Endothelial cell of umbilical vein (primary cell): Measurements from ENCODE around the gene SEC11C. TPM values are rescaled to one million over a fixed set of nuclear protein-coding genes. Genes with fewer than 3 reads are reported as not detected.

ENCODE experiments used
- BruUV-seq: library from RNA; stranded (reverse); fragments of 400-500 nt; replicated peaks from 2 replicates; lab custom pipeline; 2021; lab: Mats Ljungman, UMichigan
- CTCF ChIA-PET: fragments of 300-600, 350-600 bp; sonication (Branson Sonifier 250); formaldehyde crosslinking; loops from one replicate; lab custom pipeline; 2021; ENCODE audit warnings: antibody characterized with exemption, inconsistent platforms; lab: Charles Lee
- POLR2A ChIA-PET: fragments of 300-600, 350-600 bp; sonication (Branson Sonifier 250); formaldehyde crosslinking; loops from one replicate; lab custom pipeline; 2021; ENCODE audit warnings: antibody characterized with exemption, inconsistent platforms; lab: Charles Lee
- DNase-seq: peaks from one replicate; pipeline ENCODE4 v3.0.0-alpha.2; 2011; ENCODE audit warnings: low read depth, low spot score
- FAIRE-seq: peaks from 2 replicates; lab custom pipeline; 2011; peaks lifted over from hg19 to GRCh38; lab: Jason Lieb, UNC
- H2AFZ ChIP-seq: 2 replicates; pipeline ENCODE4 v1.6.0; 2012; ENCODE audit warnings: low read depth, low read length, control low read depth, inconsistent platforms
- H3K27ac ChIP-seq: 2 replicates; pipeline ENCODE4 v1.5.1; 2011; ENCODE audit warnings: low read depth, mild to moderate bottlenecking, control low read depth, low read length, moderate library complexity; ENCODE audit not compliant: insufficient read depth
- H3K27me3 ChIP-seq, 2 experiments: 2 replicates each; pipeline versions ENCODE4 v1.6.0 to v1.6.1; 2011; ENCODE audit warnings: low read length in 2 of 2, mixed read lengths in 1 of 2; ENCODE audit not compliant: control insufficient read depth in 2 of 2, insufficient read depth in 2 of 2
- H3K36me3 ChIP-seq, 2 experiments: 2 replicates in 1 of 2; 3 replicates in 1 of 2; pipeline ENCODE4 v1.5.1; 2011; ENCODE audit warnings: low read length in 2 of 2, mild to moderate bottlenecking in 1 of 2, moderate library complexity in 1 of 2; ENCODE audit not compliant: control insufficient read depth in 2 of 2, insufficient read depth in 2 of 2; ENCODE audit errors: extremely low read depth in 1 of 2
- H3K4me1 ChIP-seq: 3 replicates; pipeline ENCODE4 v1.5.1; 2011; ENCODE audit warnings: mild to moderate bottlenecking, low read length; ENCODE audit not compliant: control insufficient read depth, insufficient read depth; ENCODE audit errors: extremely low read depth
- H3K4me2 ChIP-seq: 2 replicates; pipeline ENCODE4 v1.6.1; 2011; ENCODE audit warnings: low read length, control low read depth, mixed read lengths; ENCODE audit not compliant: insufficient read depth
- H3K4me3 ChIP-seq, 3 experiments: fragments of 200-600 bp in 1 of 3; sonication (generic), shearing (Covaris generic) in 1 of 3; replicated peaks in 1 of 3; 2 replicates each; pipeline ENCODE4 v1.5.1; 2011 to 2016; ENCODE audit warnings: control low read depth in 3 of 3, low read length in 3 of 3, mild to moderate bottlenecking in 2 of 3, inconsistent platforms in 1 of 3, low read depth in 1 of 3, moderate library complexity in 1 of 3; ENCODE audit not compliant: insufficient read depth in 1 of 3
- H3K79me2 ChIP-seq: 2 replicates; pipeline ENCODE4 v1.6.0; 2012; ENCODE audit warnings: low read length, inconsistent platforms; ENCODE audit not compliant: control insufficient read depth, insufficient read depth
- H3K9ac ChIP-seq: replicated peaks from 2 replicates; pipeline ENCODE3; 2011; ENCODE audit warnings: low read length, control low read depth; ENCODE audit not compliant: insufficient read depth; ENCODE audit errors: extremely low read depth
- H3K9me1 ChIP-seq: replicated peaks from 3 replicates; pipeline ENCODE4 v1.6.0; 2011; ENCODE audit warnings: mild to moderate bottlenecking, low read length; ENCODE audit not compliant: control insufficient read depth, insufficient read depth; ENCODE audit errors: extremely low read depth
- H3K9me3 ChIP-seq: replicated peaks from 2 replicates; pipeline ENCODE4 v1.5.1; 2012; ENCODE audit warnings: low read length, inconsistent platforms; ENCODE audit not compliant: control insufficient read depth, insufficient read depth
- H4K20me1 ChIP-seq: replicated peaks from 2 replicates; pipeline ENCODE3; 2011; ENCODE audit warnings: mild to moderate bottlenecking, low read length; ENCODE audit not compliant: control insufficient read depth, insufficient read depth; ENCODE audit errors: extremely low read depth
- EZH2 ChIP-seq: IDR thresholded peaks from 2 replicates; pipeline ENCODE4 v1.6.1; 2012; ENCODE audit warnings: borderline replicate concordance, low read depth, mild to moderate bottlenecking, moderate library complexity, low read length, inconsistent platforms; ENCODE audit not compliant: severe bottlenecking
- FOS ChIP-seq: IDR thresholded peaks from 2 replicates; pipeline ENCODE4 v1.6.1; 2011; ENCODE audit warnings: mild to moderate bottlenecking, low read length, moderate library complexity, borderline replicate concordance; ENCODE audit not compliant: insufficient read depth
- GATA2 ChIP-seq: IDR thresholded peaks from 2 replicates; pipeline ENCODE4 v1.7.0; 2011; ENCODE audit warnings: low read depth, mild to moderate bottlenecking, moderate library complexity, mixed read lengths, low read length; ENCODE audit not compliant: insufficient read length, insufficient read depth
- JUN ChIP-seq: IDR thresholded peaks from 2 replicates; pipeline ENCODE4 v1.6.1; 2011; ENCODE audit warnings: borderline replicate concordance, low read depth; ENCODE audit not compliant: insufficient read length, insufficient read depth
- MYC ChIP-seq: IDR thresholded peaks from one replicate; pipeline ENCODE4 v1.6.1; 2011; ENCODE audit warnings: mild to moderate bottlenecking, low read depth, low read length
- POLR2A ChIP-seq: IDR thresholded peaks from 2 replicates; pipeline ENCODE4 v1.6.1; 2012; ENCODE audit warnings: low read depth, mild to moderate bottlenecking, control low read depth, low read length
- POLR2AphosphoS5 ChIP-seq: IDR thresholded peaks from 2 replicates; pipeline ENCODE4 v1.6.1; 2012; ENCODE audit warnings: low read depth, mild to moderate bottlenecking, control low read depth, low read length, moderate library complexity; ENCODE audit not compliant: insufficient read depth
- dilution Hi-C: fragments of 300-500 bp; cut with MboI; formaldehyde crosslinking; loops from one replicate; pipeline ENCODE4 v1.15.0; 2019; ENCODE audit warnings: low sequenced_read_pairs; ENCODE audit not compliant: extremely low pct_ligation_motif_present
- intact Hi-C: fragments of 100-400 bp; cut with micrococcal nuclease; formaldehyde crosslinking; loops from one replicate; pipeline ENCODE4 v1.10.0; 2022
- polyA plus RNA-seq, 4 experiments: library from polyadenylated mRNA; depleted of rRNA in 3 of 4; stranded (reverse) in 3 of 4; unstranded in 1 of 4; fragments of >200 nt; gene quantifications; 2 replicates each; pipeline versions ENCODE4 v1.2.1 to v1.2.3, GENCODE V29; 2011 to 2012; ENCODE audit warnings: missing spikeins in 1 of 4
- total RNA-seq: library from RNA; stranded (reverse); gene quantifications from 2 replicates; pipeline ENCODE4 v1.2.3, GENCODE V29; 2021
- TF ChIP-seq, protein P1 (sequence below): IDR thresholded peaks from 2 replicates; pipeline ENCODE4 v1.6.1; 2011; ENCODE audit not compliant: insufficient read depth, insufficient read length
- TF ChIP-seq, protein P2 (sequence below), 2 donors: IDR thresholded peaks; 1 replicate in 1 of 2; 2 replicates in 1 of 2; pipeline ENCODE4 v1.5.1; 2011; ENCODE audit warnings: low read length in 2 of 2, mild to moderate bottlenecking in 2 of 2, moderate library complexity in 2 of 2, control low read depth in 1 of 2, inconsistent platforms in 1 of 2, low read depth in 1 of 2; ENCODE audit not compliant: insufficient read depth in 1 of 2; ENCODE audit errors: extremely low read depth in 1 of 2

The SEC11C gene
- total and polyA plus RNA-seq, 2 donors (not counting 3 experiments of a cell fraction or from before 2014, with no cell fraction given): 16.3 to 29.8 TPM

DNA sequence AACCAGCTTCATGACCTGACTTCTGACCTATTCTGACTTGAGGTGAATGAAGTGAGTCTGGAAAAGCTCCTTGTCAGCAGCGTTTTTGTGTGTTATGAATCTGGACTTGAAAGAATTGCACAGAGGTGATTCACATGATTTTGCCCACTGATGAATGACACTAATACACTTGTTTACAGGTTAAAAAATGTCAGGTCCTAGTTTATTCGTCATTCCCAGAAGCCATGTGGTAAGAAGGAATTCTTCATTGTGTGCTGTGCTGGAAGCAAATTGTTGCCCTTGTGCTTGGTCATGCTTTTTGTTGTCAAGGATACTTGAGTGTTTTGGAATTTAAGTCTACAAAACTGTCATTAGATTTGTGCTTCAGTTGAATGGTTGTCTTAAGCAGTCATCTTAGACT lies 15.5 kb downstream of the SEC11C start:
- no peak overlapping the region for H2AFZ ChIP-seq
- H4K20me1 ChIP-seq: no peaks in the 10 kb centered on the region
- H3K4me1 ChIP-seq: no peaks in the 10 kb centered on the region
- TF ChIP-seq POLR2A (no peak), GATA2 (no peak), EZH2 (no peak), POLR2AphosphoS5 (no peak), FOS (no peak), JUN (no peak), MYC (no peak)
- TF ChIP-seq, protein P1, sequence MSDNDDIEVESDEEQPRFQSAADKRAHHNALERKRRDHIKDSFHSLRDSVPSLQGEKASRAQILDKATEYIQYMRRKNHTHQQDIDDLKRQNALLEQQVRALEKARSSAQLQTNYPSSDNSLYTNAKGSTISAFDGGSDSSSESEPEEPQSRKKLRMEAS: no peak
- TF ChIP-seq, protein P2, sequence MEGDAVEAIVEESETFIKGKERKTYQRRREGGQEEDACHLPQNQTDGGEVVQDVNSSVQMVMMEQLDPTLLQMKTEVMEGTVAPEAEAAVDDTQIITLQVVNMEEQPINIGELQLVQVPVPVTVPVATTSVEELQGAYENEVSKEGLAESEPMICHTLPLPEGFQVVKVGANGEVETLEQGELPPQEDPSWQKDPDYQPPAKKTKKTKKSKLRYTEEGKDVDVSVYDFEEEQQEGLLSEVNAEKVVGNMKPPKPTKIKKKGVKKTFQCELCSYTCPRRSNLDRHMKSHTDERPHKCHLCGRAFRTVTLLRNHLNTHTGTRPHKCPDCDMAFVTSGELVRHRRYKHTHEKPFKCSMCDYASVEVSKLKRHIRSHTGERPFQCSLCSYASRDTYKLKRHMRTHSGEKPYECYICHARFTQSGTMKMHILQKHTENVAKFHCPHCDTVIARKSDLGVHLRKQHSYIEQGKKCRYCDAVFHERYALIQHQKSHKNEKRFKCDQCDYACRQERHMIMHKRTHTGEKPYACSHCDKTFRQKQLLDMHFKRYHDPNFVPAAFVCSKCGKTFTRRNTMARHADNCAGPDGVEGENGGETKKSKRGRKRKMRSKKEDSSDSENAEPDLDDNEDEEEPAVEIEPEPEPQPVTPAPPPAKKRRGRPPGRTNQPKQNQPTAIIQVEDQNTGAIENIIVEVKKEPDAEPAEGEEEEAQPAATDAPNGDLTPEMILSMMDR (IDR thresholded peaks at IDR 0.05; ENCODE audit: extremely low read depth in 1 of 2, insufficient read depth in 1 of 2, low read depth in 1 of 2, low read length in 2 of 2): no peak
- DNase-seq: no peak
- H3K27me3 ChIP-seq: no peaks in the 10 kb centered on the region
- ChIA-PET POLR2A (no interaction called here), CTCF (no interaction called here)
- dilution Hi-C loops (no loop called here), intact Hi-C loops (no loop called here)
- no peaks in the 10 kb centered on the region for H3K79me2 ChIP-seq
- no peak for FAIRE-seq
- no peak overlapping the region for H3K9ac ChIP-seq
- no peaks in the 10 kb centered on the region for H3K9me1 ChIP-seq
- no peak overlapping the region for H3K4me3 ChIP-seq
- no TSS peak for BruUV-seq
- H3K36me3 ChIP-seq: no peaks in the 10 kb centered on the region
- H3K27ac ChIP-seq: no peak overlapping the region
- H3K9me3 ChIP-seq: no peaks in the 10 kb centered on the region
- no peak overlapping the region for H3K4me2 ChIP-seq
